A549 (cell line): ENCODE measurements around the gene PRR23E. TPM values are rescaled to one million over a fixed set of nuclear protein-coding genes. Genes with fewer than 3 reads are reported as not detected.

Experiments used
- ATAC-seq, 2 experiments: fragments of 200-7000 bp in 1 of 2; fragments of >200 bp in 1 of 2; cut with Nextera tagmentation in 1 of 2; cut with Tn5 transposase in 1 of 2; 3 replicates each; pipeline versions ENCODE4 v1.8.0 to v1.9.1; 2018 to 2020; ENCODE audit warnings: mild to moderate bottlenecking in 1 of 2, moderate library complexity in 1 of 2
- CTCF ChIA-PET: fragments of 300-600 bp; sonication (Branson Sonifier 250); formaldehyde crosslinking; extraction: SDS; loops from one replicate; lab custom pipeline; 2021; ENCODE audit warnings: antibody characterized with exemption, inconsistent platforms; lab: Yijun Ruan, JAX
- POLR2A ChIA-PET: fragments of 350-600 bp; formaldehyde crosslinking; extraction: SDS; loops from one replicate; lab custom pipeline; 2021; ENCODE audit warnings: antibody characterized with exemption, inconsistent platforms; lab: Yijun Ruan, JAX
- DNase-seq, 2 experiments: peaks; one replicate each; pipeline versions ENCODE4 v3.0.0 to v3.0.0-alpha.2; 2011 to 2016; ENCODE audit warnings: low read depth in 1 of 2, low spot score in 1 of 2
- FAIRE-seq: peaks from 2 replicates; lab custom pipeline; 2011; peaks lifted over from hg19 to GRCh38; lab: Jason Lieb, UNC
- H3K27ac ChIP-seq, 2 experiments: fragments of >200 bp; sonication (Bioruptor Twin); formaldehyde crosslinking; 3 replicates each; pipeline ENCODE4 v1.5.1; 2016 to 2017
- H3K4me1 ChIP-seq: fragments of >200 bp; sonication (Bioruptor Twin); formaldehyde crosslinking; 3 replicates; pipeline ENCODE4 v1.6.1; 2016
- H3K4me2 ChIP-seq: fragments of >200 bp; sonication (Bioruptor Twin); formaldehyde crosslinking; 3 replicates; pipeline ENCODE4 v1.6.1; 2016
- H3K4me3 ChIP-seq: fragments of >200 bp; sonication (Bioruptor Twin); formaldehyde crosslinking; 3 replicates; pipeline ENCODE4 v1.5.1; 2016
- H3K9me3 ChIP-seq: fragments of >200 bp; sonication (Bioruptor Twin); formaldehyde crosslinking; 3 replicates; pipeline ENCODE4 v1.6.1; 2016
- CBX2 ChIP-seq: fragments of 200-600 bp; sonication (generic); IDR thresholded peaks from 2 replicates; pipeline ENCODE4 v1.6.1; 2016; ENCODE audit warnings: low read depth, mild to moderate bottlenecking, borderline replicate concordance
- CHD4 ChIP-seq: fragments of 200-600 bp; sonication (generic); IDR thresholded peaks from 2 replicates; pipeline ENCODE4 v1.6.1; 2016; ENCODE audit warnings: antibody characterized with exemption, mild to moderate bottlenecking, borderline replicate concordance
- EHF ChIP-seq: fragments of 250-450 bp; sonication (Bioruptor Pico); IDR thresholded peaks from 2 replicates; pipeline ENCODE4 v1.5.0; 2020; ENCODE audit warnings: mild to moderate bottlenecking
- FOSB ChIP-seq: fragments of 250-450 bp; sonication (Bioruptor Pico); IDR thresholded peaks from 2 replicates; pipeline ENCODE4 v1.5.0; 2020; ENCODE audit warnings: mild to moderate bottlenecking, moderate library complexity
- HES2 ChIP-seq: fragments of >200 bp; sonication (Bioruptor Twin); formaldehyde crosslinking; IDR thresholded peaks from 2 replicates; pipeline ENCODE4 v1.6.1; 2016
- HOXA7 ChIP-seq: fragments of 250-450 bp; sonication (Bioruptor Pico); IDR thresholded peaks from 2 replicates; pipeline ENCODE4 v1.5.0; 2020; ENCODE audit warnings: mild to moderate bottlenecking, moderate library complexity
- MYC ChIP-seq: IDR thresholded peaks from 2 replicates; pipeline ENCODE4 v1.6.1; 2012; ENCODE audit warnings: mild to moderate bottlenecking, inconsistent platforms, low read length, improper control_type of control experiment, borderline replicate concordance
- PBX3 ChIP-seq: IDR thresholded peaks from 2 replicates; pipeline ENCODE4 v1.6.1; 2012
- RARB ChIP-seq: fragments of 250-450 bp; sonication (Bioruptor Pico); IDR thresholded peaks from 2 replicates; pipeline ENCODE4 v1.8.0; 2021; ENCODE audit warnings: mild to moderate bottlenecking, moderate library complexity
- RCOR1 ChIP-seq: fragments of 150-350 bp; IDR thresholded peaks from 2 replicates; pipeline ENCODE4 v1.6.1; 2014; ENCODE audit warnings: antibody characterized with exemption, low read length, low read depth
- RFX5 ChIP-seq: fragments of 450-650 bp; IDR thresholded peaks from 2 replicates; pipeline ENCODE4 v1.7.1; 2014; ENCODE audit warnings: antibody characterized with exemption, mild to moderate bottlenecking, moderate library complexity
- SREBF2 ChIP-seq: fragments of 450-650 bp; IDR thresholded peaks from 2 replicates; pipeline ENCODE4 v1.6.1; 2014; ENCODE audit warnings: mild to moderate bottlenecking, moderate library complexity
- TP53 ChIP-seq: fragments of 250-450 bp; sonication (Bioruptor Pico); IDR thresholded peaks from 2 replicates; pipeline ENCODE4 v1.5.0; 2021; ENCODE audit warnings: mild to moderate bottlenecking, moderate library complexity
- USF2 ChIP-seq: fragments of 450-650 bp; IDR thresholded peaks from 2 replicates; pipeline ENCODE4 v1.6.1; 2014; ENCODE audit warnings: antibody characterized with exemption
- ZC3H11A ChIP-seq: fragments of 450-650 bp; IDR thresholded peaks from 2 replicates; pipeline ENCODE4 v1.6.1; 2014; ENCODE audit warnings: antibody characterized with exemption, mild to moderate bottlenecking
- ZNF302 ChIP-seq: fragments of 250-450 bp; sonication (Bioruptor Pico); IDR thresholded peaks from 2 replicates; pipeline ENCODE4 v1.9.0; 2021; ENCODE audit warnings: inconsistent platforms, mild to moderate bottlenecking, moderate library complexity
- ZSCAN20 ChIP-seq: fragments of 250-450 bp; sonication (Bioruptor Pico); IDR thresholded peaks from 2 replicates; pipeline ENCODE4 v1.8.0; 2022; ENCODE audit warnings: mild to moderate bottlenecking, moderate library complexity
- WGBS: methylation state at CpG from one replicate; pipeline ENCODE4 v1.1.6; 2017; ENCODE audit errors: missing lambda C conversion rate; 5-methylcytosine and 5-hydroxymethylcytosine counted together
- polyA plus RNA-seq, 4 experiments: library from polyadenylated mRNA; depleted of rRNA in 3 of 4; stranded (reverse); fragments of >200 nt; fragmentation: RNase III in 1 of 4; extraction: RNeasy Plus Mini Kit Qiagen cat#74134 plus additional on column Dnase treatment in 1 of 4; gene quantifications; 2 replicates in 3 of 4; 3 replicates in 1 of 4; pipeline ENCODE4 v1.2.3, GENCODE V29; 2011 to 2017
- small RNA-seq, 6 experiments: library from RNA; depleted of rRNA; stranded (forward); fragments of <200 nt; gene quantifications; one replicate each; pipeline ENCODE3, GENCODE V24; 2012
- TF ChIP-seq, protein P1 (sequence below): IDR thresholded peaks from 2 replicates; pipeline ENCODE4 v1.6.1; 2012

PRR23E gene
- polyA plus RNA-seq, 2 of the 4 experiments (the other 2 are of a cell fraction), result not detected

- Histone ChIP-seq H3K4me1 (no peaks in the 10 kb centered on the region), H3K4me2 (no peak overlapping the region), H3K9me3 (peaks cover 4% of the 10 kb centered on the region; the same call in 2 of the 3 replicates), H3K4me3 (no peak overlapping the region), H3K27ac (no peak overlapping the region)
- no peak for ATAC-seq
- WGBS, result 3% methylated on average over 1 of the region's 1 CpG
- ChIA-PET POLR2A (no interaction called here), CTCF (no interaction called here)
- FAIRE-seq, result no peak
- no peak for TF ChIP-seq SREBF2
- no peak for TF ChIP-seq MYC
- no peak for TF ChIP-seq RFX5
- no peak for TF ChIP-seq EHF (CRISPR knock-in tag)
- TF ChIP-seq RCOR1, result no peak
- TF ChIP-seq ZC3H11A, result no peak
- no peak for TF ChIP-seq HOXA7
- TF ChIP-seq ZSCAN20 (CRISPR knock-in tag), result no peak
- TF ChIP-seq CBX2, result no peak
- TF ChIP-seq FOSB (CRISPR knock-in tag), result no peak
- no peak for TF ChIP-seq USF2
- TF ChIP-seq, protein P1, sequence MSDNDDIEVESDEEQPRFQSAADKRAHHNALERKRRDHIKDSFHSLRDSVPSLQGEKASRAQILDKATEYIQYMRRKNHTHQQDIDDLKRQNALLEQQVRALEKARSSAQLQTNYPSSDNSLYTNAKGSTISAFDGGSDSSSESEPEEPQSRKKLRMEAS, result no peak
- no peak for TF ChIP-seq CHD4
- TF ChIP-seq ZNF302 (CRISPR knock-in tag), result no peak
- TF ChIP-seq TP53, result no peak
- no peak for TF ChIP-seq RARB (CRISPR knock-in tag)
- TF ChIP-seq HES2, result no peak
- TF ChIP-seq PBX3, result no peak
- no peak for DNase-seq
These were observed 54.4 kb downstream of the PRR23E start for GRCh38 chr3:127247292-127247691.

Small RNAs within 50 kb of the gene (small RNA-seq; reads per million reads assigned to genes)
- gene RF00019 (0 reads per million in 6 experiments), gene RNU6-1047P (0 reads per million in 6 experiments)

Other genes starting within 250 kb of the PRR23E start
- 9.1 and 10.9 TPM in 2 replicates for gene PLXNA1, start 210.0 kb upstream of the PRR23E start, polyA plus RNA-seq (2011; rRNA removed)
- gene PLXNA1, start 210.0 kb upstream of the PRR23E start, polyA plus RNA-seq (2017; fragmentation: RNase III; extraction: RNeasy Plus Mini Kit Qiagen cat#74134 plus additional on column Dnase treatment), result 12.8 to 17.5 TPM (median 16.3 TPM) in 3 replicates
- gene PRR20G, start 94.9 kb downstream of the PRR23E start, polyA plus RNA-seq (2011; rRNA removed), result not detected in 2 replicates
- gene PRR20G, start 94.9 kb downstream of the PRR23E start, polyA plus RNA-seq (2017; fragmentation: RNase III; extraction: RNeasy Plus Mini Kit Qiagen cat#74134 plus additional on column Dnase treatment), result not detected in 3 replicates